MM.1S (cell line): ENCODE data around the gene ARHGEF37.

Source experiments
- CTCF ChIP-seq: fragments of 300-600 bp; sonication (generic); IDR thresholded peaks from 2 replicates; pipeline ENCODE4 v1.5.1; 2016; ENCODE audit warnings: antibody characterized with exemption, low read length, mixed read lengths
- EZH2 ChIP-seq: fragments of 300-600 bp; sonication (generic); optimal IDR thresholded peaks from 2 replicates; pipeline ENCODE3; 2017; ENCODE audit warnings: low read depth, mild to moderate bottlenecking, antibody characterized with exemption, low read length, mixed read lengths

GRCh38 chr5:149609640-149610219 lies 28.4 kb downstream of the ARHGEF37 start:
- TF ChIP-seq CTCF (no peak), EZH2 (no peak)
